ENCODE data around the gene U2SURP.
"Not testable (repeated sequence)": the region's sequence is repeated elsewhere in the genome, so short reads cannot be mapped to it uniquely, and the experiment has no call there.

The U2SURP gene

DNA sequence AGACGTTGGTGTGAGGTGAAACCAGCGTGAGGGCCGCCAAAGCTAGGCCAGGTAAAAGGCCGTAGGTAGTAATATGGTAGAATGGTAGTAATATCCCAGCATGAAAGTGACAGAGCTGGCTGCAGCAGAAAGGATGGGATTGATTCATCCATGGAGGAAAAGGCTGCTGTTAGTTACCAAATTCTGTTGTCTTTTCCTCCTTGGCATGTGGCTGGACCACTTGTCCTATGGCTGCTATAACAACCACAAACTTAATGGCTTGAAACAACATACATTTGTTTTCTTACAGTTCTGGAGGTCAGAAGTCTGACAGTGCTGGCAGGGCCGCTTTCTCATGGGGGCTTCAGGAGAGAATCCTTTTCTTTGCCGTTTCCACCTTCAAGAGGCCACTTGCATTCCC is 70.4 kb downstream of the U2SURP start:
- DNase-seq (ENCODE audit: low read depth): no peak

GRCh38 chr3:143072298-143073020 is 71.1 kb downstream of the U2SURP start:
- DNase-seq (ENCODE audit: low read depth): not testable (repeated sequence)

DNA sequence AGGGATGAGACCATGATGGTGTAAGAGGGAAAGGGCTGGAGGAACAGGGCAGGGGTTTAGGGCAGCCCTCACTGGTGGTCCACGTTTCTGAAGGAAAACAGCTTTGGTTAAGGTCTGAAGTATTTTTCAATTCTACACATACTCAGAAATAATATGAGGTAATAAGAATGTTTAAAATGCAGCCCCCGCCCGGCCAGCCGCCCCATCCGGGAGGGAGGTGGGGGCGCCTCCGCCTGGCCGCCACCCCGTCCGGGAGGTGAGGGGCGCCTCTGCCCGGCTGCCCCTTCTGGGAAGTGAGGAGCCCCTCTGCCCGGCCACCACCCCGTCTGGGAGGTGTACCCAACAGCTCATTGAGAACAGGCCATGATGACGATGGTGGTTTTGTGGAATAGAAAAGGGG is 72.2 kb downstream of the U2SURP start:
- not testable (repeated sequence) for DNase-seq (ENCODE audit: low read depth)

DNA sequence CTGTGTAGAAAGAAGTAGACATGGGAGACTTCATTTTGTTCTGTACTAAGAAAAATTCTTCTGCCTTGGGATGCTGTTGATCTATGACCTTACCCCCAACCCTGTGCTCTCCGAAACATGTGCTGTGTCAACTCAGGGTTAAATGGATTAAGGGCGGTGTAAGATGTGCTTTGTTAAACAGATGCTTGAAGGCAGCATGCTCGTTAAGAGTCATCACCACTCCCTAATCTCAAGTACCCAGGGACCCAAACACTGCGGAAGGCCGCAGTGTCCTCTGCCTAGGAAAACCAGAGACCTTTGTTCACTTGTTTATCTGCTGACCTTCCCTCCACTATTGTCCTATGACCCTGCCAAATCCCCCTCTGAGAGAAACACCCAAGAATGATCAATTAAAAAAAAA is 72.6 kb downstream of the U2SURP start:
- DNase-seq (ENCODE audit: low read depth): not testable (repeated sequence)

GRCh38 chr3:143078883-143079282 is 77.5 kb downstream of the U2SURP start:
- peak; percentile 57 for DNase-seq (ENCODE audit: low read depth)

- no peak for DNase-seq (ENCODE audit: low read depth)
These were observed 78.8 kb downstream of the U2SURP start for GRCh38 chr3:143080196-143080595.

DNA sequence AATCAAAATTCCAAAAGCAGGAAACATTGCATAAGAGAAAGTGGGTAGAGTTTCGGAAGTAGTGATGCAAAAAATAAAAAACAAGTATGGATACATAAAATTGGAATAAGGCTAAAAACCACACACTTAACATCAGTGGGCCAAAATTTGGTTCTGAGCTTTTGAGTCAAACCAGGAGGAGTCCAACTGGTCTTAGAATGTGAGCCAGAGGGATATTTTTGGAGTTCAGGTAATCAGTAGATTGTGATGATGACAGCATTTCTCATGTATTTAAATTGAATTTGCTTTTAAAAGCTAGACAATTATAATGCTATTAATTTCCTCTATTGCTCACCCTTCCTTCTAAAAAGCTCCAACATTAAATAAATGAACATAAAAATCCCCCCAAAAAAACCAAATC is 80.0 kb downstream of the U2SURP start:
- DNase-seq (ENCODE audit: low read depth): no peak

DNA sequence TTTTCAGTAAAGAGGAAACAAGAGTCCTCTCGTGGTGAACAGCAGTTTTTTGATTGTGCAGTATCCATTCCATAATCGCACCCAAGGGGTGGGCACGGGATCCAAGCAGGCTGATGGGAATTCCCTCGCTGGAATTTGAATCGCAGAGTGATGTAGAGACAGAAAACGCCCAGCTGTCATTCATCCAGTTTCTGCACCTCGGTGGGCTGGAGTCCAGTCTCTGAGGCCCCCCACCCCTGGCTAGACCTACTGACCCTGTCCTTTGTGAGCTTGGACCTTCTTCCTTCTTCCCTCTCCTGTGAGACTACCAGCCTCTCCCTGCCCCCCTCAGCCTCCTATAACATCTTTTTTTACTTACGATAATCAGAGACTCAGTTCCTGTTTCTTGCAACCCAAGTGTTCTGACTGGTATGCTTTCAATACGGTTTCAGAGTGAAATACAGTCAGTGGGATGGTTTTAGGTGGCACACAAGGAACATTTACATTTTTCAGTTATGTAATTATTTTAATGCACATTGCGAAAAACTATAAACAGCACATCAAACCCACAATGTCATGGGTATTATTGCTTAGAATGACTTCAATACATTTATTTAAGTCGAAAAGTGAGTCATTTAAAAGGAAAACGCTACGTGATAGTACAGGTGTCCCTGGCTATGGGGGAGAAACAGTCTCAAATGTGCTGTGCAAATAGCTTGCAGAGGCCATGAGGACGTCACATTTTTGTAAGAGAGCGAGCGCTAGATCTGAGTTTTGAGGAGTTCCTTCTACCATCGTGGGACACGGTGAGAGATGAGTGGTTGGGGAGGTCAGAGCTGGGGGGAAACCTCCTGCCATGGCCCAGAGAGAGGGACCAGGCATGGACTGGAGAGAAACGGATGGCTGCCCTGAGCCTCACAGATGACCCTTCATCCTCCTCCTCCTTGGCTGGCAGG is 80.7 kb downstream of the U2SURP start:
- DNase-seq (ENCODE audit: low read depth): no peak

- DNase-seq (ENCODE audit: low read depth): no peak
These were observed 82.4 kb downstream of the U2SURP start for GRCh38 chr3:143083781-143084180.

GRCh38 chr3:143084856-143085731 is 83.7 kb downstream of the U2SURP start:
- DNase-seq (ENCODE audit: low read depth): peak; percentile 47

DNA sequence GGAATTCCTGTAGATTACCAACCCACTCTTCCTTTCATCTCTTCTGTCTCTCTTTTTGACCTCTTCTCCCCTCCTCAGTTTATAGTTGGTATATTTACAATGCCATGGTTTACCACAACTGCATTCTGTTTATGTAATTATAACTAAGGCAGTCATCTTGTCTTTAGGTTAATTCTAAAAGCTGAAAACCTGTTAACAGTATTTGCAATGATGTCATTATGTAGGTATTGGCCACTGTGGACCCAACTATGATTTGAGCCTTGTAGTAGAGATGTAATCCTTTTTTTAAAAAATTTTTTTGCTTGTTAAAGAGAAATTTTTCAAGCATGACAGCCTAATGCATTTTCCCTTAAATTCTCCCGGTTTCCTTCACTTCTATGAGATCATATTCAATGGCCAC is 87.5 kb downstream of the U2SURP start:
- DNase-seq (ENCODE audit: low read depth): no peak

- DNase-seq (ENCODE audit: low read depth): no peak
These were observed 88.6 kb downstream of the U2SURP start for GRCh38 chr3:143089965-143090364.

DNA sequence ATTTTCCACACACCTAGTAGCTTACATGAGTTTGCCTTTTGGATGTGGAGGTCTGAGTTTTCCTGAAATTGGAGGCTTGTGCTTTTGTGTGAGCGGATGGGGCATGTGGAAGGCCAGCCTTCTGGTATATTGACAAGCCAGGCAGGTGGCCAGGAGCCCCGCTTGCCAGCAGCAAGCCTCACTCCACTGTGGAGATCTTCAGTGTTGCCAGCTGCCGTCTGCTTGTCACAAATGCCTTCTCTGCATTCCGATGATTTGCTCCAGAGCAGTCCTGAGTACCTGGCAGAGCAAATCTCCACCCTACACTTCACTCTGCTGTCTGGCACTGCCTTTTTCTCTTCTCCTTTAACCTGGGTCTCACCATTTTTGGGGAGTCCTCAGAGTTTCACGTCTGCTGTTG is 89.1 kb downstream of the U2SURP start:
- DNase-seq (ENCODE audit: low read depth): no peak

DNA sequence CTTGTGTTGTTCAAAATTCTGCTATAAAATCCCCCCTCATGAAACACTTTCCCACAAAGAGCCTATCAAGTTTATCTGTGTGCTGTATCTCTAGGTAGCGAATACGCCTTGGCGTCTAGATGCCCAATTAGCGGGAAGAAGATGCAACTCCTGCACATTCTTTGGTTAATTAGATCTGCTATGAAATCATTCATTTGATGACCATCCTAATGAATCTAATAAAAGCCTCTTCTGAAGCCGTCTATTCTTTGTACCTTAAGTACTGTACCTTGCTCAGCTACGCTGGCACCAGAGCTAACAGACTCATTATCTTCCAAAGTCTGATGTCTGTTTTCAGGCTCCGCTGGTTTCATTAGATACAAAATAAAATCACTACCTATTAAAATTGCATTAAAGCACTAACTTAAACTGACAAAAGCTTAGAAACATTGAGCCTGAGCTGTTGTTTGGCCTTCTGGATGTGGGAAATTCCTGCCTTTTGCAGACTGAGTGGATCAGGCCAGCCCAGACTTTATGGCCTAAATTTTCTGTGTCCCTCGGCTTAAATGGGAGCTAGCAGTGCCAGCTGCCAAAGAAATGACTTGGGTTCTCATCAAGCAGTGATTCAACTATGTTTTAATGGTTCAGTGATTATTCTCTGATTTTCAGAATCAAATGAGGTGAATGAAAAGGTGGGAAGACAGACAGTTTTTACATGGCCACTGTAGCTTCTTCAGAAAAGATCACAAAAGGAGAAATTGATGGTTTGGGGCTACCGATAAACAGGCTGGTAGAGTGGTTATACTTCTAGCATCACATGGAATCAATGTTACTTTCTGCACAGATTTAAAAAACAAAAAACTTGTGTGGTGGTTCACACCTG is 89.8 kb downstream of the U2SURP start:
- no peak for DNase-seq (ENCODE audit: low read depth)

DNA sequence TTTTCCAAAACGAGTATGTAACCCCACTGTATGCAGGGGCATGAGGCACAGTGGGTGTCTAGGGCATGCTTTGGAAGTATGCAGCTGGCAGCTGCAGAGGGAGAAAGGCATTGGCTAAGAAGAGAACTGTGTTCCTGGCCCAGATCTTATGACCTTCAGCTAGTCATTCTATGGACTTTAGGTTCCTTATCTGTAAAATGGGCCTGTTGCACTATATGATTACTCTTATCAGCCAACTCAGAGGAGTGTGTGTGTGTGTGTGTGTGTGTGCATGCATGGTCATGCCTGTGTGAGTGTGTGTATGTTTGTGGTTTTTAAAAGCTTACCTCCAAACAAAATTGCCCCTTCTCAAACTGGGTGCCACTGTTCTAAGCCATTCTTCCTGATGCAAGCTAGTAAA is 90.8 kb downstream of the U2SURP start:
- no peak for DNase-seq (ENCODE audit: low read depth)

DNA sequence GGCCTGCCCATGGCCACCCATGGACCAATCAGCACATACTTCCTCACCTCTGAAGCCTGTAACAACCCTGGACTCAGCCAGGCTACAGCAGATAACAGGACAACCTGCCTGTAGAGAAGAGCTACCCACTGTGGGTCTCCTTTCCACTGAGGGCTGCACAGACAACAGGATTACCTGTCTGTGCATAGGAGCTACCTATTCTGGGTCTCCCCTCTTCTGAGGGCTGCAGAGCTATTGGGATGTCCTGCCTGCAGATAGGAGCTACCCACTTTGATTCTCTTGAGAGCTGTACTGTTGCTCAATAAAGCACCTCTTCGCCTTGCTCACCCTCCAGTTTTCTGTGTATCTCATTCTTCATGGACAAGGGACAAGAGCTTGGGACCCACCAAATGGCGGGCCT is 94.4 kb downstream of the U2SURP start:
- no peak for DNase-seq (ENCODE audit: low read depth)

- DNase-seq (ENCODE audit: low read depth): no peak
These were observed 96.8 kb downstream of the U2SURP start for GRCh38 chr3:143098032-143098764.

- no peak for DNase-seq (ENCODE audit: low read depth)
These were observed 97.8 kb downstream of the U2SURP start for GRCh38 chr3:143099210-143099609.

DNA sequence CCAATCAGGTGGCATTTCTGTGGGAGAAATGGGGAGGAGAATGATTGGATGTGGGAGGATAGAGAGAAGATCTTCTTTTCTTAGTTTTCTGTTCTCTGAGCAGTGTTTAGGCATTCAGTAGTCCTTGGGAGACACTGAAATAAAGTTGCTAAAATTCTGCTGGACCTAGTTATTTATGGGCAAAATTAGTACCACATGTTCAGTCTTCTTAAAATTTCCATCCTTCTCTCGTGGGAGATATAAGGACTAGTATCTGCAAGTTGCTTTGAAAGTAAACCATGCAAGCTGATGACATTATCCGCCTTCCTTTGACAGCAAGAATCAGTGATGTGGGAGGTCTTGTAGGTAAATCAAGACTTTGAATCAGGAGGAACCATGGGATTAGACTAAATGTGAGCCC is 98.3 kb downstream of the U2SURP start:
- no peak for DNase-seq (ENCODE audit: low read depth)

- no peak for DNase-seq (ENCODE audit: low read depth)
These were observed 99.1 kb downstream of the U2SURP start for GRCh38 chr3:143100451-143100850.

Data from stromal cell of bone marrow (primary cell).